GM21529 (cell line): ENCODE results near the gene ARFGAP2.

Experiments used
- ATAC-seq: cut with Tn5 transposase; IDR thresholded peaks from one replicate; pipeline ENCODE4 v1.9.1; 2021; ENCODE audit not compliant: unreplicated experiment

The ARFGAP2 gene

DNA sequence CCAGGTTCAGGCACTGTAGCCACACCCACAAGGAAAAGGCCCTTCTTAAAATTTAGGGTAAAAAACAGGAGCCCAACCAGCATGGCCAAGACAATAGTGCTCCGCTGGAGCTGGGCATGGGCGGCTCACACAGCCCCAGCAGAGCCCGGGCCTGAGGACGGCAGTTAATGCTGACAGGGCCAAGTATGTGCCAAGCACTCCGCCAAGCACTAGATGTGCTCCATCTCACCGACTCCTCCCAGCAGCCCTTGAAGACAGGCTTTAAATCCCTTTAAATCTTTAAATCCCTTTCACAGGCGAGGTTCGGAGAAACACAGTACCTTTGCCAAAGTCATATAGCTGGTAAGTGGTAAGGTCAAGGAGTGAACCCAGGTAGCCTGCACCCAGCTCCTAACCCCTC, 4.8 kb downstream of the ARFGAP2 start:
- no peak for ATAC-seq

GRCh38 chr11:47171061-47171838, 5.4 kb downstream of the ARFGAP2 start:
- ATAC-seq: no peak

- no peak for ATAC-seq
These were observed 10.3 kb downstream of the ARFGAP2 start for GRCh38 chr11:47166368-47166767.

DNA sequence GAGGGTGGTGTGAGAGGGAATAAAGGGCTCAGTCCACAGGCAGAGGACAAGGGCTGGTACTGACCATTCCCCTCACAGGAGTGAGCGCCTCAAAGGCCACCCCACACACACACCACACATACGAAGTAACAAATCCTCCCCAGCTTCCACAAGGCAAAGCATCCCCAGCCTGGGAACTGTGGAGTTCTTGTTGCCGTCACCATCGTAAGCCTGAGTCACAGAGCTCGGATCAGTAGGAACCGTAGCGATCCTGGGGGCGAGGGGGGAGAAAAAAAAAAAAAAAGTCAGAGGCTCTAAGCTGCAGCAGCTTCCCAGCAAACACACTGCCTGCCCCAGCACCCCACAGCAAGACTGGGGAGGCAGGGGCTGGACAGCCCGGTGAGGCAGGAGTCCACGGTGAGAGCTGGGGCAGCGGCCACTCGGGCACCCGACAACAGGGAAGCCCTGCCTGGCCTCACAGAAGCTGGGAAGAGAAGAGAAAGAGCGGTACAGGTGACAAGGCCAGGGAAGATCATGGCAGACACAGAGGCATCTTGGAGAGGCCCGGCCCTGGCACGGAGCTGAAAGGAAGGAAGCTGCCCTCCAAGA, 11.3 kb downstream of the ARFGAP2 start:
- no peak for ATAC-seq

DNA sequence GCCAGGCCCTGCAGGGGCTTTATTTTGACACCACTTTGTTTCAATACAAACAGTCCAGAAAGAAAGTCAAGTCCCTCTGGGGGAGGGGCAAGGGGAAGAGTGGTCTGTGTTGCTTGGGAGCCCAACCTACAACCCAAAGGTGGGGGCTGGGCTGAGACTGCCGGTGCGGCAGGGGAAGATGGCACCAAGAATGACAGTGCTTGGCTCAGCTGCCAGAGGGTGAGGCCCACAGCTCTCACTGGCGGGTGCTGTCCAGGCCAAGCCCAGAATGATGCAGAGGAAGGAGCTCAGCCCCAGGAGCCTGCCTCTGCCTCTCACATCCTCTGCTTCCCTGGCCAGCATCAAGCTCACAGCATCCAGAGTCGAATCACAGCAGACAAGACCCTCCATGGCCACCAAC, 12.4 kb downstream of the ARFGAP2 start:
- no peak for ATAC-seq

DNA sequence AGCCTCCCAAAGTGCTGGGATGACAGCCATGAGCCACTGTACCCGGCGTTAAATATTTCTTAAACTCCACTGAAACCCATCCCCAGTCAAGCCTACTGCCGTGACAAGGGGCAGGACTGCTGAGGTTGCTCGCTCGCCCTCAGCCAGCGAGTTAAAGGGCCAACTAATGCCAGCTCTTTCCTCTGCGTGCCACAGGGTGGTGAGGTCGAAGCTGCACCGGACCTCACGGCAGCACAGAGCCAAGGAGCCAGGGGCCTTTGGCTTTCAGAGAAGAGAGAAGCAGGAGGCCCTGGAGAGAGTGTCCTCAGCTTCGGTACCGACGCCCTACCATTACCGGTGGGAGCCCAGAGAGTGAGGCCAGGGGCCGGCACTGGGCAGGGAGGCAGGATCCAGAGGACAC, 12.8 kb downstream of the ARFGAP2 start:
- no peak for ATAC-seq

DNA sequence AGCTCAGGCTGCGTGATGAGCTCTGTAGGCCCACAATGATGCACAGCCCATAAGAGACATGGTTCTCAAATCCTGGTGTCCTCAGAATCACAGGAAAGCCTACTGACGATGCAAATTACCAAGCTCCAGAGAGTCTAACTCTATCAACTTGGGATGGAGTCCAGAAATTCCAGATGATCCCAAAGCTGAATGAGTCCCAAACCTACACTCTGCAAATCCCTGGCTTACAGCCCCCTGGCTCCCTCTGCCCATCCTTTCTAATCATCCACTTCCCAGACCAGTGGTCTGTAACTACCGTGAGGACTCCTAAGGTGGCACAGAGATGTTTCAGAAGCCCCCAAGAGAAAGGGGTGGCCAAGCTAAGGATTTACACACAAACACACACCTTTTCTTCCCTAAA, 13.5 kb downstream of the ARFGAP2 start:
- no peak for ATAC-seq

GRCh38 chr11:47162426-47162825, 14.3 kb downstream of the ARFGAP2 start:
- no peak for ATAC-seq

DNA sequence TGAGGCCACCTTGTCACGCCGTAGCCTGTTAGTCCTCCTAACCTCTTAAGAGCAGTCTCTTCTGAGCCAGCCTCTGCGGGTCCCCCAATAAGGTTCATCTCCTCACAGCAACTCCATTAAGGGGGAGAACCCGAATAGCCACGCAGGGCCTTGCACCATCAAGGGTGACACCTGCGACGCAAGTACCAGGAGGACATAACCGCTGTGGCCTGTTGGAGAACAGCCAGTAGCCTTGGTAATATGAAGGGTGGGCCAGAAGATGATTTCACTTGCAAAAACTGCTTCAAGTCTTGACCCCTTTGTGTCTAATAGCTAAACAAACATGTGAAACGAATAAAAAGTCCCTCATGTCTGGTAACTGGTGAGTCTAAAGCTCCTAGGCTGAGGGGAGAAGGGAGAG, 14.8 kb downstream of the ARFGAP2 start:
- no peak for ATAC-seq

- peak; percentile 46 for ATAC-seq
These were observed 15.4 kb downstream of the ARFGAP2 start for GRCh38 chr11:47161134-47161854.

GRCh38 chr11:47160753-47161133, 15.9 kb downstream of the ARFGAP2 start:
- ATAC-seq: no peak

GRCh38 chr11:47158242-47158641, 18.4 kb downstream of the ARFGAP2 start:
- ATAC-seq: no peak

GRCh38 chr11:47157805-47158204, 18.9 kb downstream of the ARFGAP2 start:
- ATAC-seq: no peak

DNA sequence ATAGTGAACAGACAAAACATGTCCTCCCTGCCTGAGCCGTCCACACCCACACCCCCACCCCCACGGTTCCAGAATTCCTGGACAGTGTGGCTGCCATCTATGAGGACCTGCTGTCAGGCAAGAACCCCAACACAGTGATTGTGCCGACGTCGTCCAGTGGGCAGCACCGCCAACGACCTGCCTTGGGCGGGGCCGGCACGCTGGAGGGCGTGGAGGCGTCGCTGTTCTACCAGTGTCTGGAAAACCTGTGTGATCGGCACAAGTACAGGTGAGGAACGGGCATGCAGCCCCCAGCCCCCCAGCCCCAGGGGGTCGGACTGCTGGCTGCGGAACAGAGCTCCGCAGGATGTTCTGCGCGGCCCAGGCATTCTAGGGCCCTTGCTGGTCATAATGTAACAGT, 19.7 kb downstream of the ARFGAP2 start:
- no peak for ATAC-seq

- ATAC-seq: no peak
These were observed 20.3 kb downstream of the ARFGAP2 start for GRCh38 chr11:47156333-47156732.

- ATAC-seq: no peak
These were observed 20.8 kb downstream of the ARFGAP2 start for GRCh38 chr11:47155879-47156278.

DNA sequence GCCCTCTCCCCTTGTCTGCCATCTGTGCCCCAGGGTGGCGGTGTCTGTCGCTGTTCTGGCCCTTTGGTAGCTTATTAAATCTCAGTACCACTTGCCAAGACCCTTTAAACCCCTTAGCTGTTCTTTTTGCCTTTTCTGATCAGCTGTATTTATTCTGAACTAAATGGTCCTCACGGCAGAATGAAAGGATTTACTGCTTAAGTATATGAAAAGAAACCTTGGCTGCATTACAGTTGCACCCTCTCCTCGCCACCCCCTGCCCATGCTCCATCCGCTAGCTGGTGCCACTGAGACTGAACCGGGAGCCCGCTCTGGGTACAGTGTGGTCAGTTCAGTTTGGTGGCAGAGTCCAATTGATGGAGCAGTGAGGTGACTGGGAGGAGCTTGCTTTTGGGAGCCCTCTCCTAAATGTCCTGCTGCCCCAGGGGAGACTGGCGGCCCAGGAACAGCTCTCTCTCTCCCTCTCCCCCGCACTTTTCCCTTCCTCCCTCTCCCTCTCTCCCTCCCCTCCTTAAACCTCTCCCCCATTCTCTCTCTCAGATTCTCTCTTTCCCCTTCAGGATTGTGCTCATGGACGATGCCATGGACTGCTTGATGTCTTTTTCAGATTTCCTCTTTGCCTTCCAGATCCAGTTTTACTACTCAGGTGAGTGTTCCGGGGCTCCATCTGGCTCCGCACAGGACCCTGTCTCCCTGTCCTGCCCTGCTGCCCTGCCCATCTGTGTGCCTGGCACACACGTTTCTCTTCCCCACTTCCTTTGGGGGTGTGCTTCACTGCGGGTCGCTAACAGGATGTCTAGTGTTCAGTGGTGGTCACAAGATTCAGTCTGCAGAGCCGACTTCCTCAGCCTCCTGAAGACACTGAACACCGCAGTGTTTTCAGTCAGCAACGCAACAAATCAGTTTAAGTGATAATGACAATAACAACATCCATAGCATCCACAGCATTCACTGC, 21.8 kb downstream of the ARFGAP2 start:
- ATAC-seq: no peak

- peak; percentile 55 for ATAC-seq
These were observed 23.4 kb downstream of the ARFGAP2 start for GRCh38 chr11:47152953-47153950.

DNA sequence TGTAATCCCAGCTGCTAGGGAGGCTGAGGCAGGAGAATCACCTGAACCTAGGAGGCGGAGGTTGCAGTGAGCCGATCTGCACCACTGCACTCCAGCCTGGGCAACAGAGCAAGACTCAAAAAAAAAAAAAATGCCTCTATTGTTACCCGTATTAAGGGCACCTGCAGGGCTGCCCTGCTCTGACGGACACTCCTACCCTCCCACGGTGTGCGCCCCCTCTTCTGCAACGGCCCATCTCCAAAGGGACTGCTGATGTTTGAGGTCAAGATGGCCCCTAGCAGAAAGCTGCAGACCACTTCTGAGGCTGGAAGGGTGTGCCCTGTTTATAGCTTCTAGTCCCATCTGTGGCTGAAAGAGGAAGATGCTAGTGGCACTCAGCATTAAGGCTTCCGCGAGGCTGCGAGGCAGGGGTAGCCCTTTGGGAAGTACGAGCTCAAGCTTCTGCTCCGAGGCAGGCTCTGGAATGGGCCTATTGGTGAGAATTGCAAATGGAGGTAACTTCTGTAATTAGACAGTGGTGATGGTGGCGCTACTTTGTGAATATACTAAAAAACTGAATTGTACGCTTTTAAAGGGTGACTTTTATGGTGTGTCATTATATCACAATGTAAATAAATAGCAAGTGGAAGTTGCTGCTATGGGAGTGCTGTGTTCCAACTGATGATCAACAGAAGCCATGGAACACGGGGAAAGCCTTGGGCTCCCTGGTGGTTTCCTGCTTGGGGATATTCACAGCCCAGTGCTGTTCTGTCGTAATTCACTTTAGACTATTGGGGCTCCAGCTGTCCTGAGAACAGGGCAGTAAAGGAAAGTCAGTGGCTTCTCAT, 24.3 kb downstream of the ARFGAP2 start:
- ATAC-seq: no peak
